Adipose tissue (tissue), 3 donors: ENCODE results near the gene SIVA1. TPM values are rescaled to one million over a fixed set of nuclear protein-coding genes. Genes with fewer than 3 reads are reported as not detected.

Experiments used
- H3K27ac ChIP-seq: one replicate; pipeline ENCODE4 v1.5.1; 2013; ENCODE audit warnings: low read depth, low read length
- WGBS, 3 donors: extraction: QIAGEN DNeasy Blood & Tissue Kit; methylation state at CpG; one replicate each; pipeline ENCODE4 v1.1.7; 2013; 5-methylcytosine and 5-hydroxymethylcytosine counted together
- polyA plus RNA-seq, 3 donors: library from polyadenylated mRNA; stranded (reverse); fragments of 200-250 nt; gene quantifications; one replicate each; pipeline ENCODE4 v1.2.3, GENCODE V29; 2013
- donor health status: healthy with polysubstance abuse.
- donor health status: Bipolar disorder and iron deficiency.
- donor health status: healthy.

Gene SIVA1
- polyA plus RNA-seq, 3 donors = 148 to 213 (median 182) TPM

DNA sequence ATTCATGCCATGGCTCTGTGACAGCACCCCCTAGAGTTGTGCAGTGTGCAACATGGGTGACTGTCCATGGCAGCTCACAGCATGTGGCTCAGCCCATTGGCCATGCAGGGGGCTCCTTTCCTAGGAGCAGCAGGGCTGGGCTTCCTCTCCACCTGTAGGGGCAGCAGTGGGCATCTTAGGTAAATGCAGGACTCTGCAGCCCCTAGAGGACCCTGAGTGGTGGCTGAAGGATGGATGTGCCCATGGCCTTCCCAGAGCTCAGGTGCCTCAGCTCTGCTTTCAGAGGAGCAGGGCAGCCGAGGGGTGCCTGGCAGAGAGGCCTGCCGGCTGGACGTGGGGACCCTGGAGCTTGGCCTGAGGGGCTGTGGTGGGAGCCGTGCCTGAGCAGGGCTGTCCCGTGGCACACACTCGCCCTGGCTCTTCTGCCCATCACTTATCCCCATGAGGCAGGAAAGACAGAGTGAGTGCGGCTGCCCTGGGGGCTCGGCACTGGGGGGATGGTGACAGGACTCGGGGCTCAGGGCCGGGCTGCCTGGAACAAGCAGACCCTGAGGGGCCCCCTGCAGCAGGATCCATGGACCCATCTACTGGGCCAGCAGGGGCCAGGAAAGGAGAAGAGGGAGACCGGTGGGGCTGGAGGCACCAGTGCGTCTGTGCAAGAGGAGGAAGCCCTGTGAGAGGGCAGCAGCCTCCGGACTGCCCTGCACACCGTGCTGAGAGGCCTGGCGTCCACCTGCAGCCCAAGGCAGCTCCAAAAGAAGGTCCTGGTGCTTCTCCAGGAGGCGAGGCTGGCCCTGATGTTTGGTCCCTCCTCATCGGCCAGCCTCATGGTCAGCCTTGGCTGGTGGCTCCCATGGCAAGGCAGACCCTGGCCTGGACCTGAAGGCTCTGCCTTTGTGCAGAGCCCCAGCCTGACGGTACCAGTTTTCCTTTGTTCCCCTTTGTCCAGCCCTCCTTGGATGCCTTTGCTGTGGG is 21.3 kb upstream of the SIVA1 start:
- 87 to 92% (median 89%) methylated on average over 17 to 18 of the region's 18 CpGs for WGBS, 3 donors
- no peak overlapping the region for H3K27ac ChIP-seq

DNA sequence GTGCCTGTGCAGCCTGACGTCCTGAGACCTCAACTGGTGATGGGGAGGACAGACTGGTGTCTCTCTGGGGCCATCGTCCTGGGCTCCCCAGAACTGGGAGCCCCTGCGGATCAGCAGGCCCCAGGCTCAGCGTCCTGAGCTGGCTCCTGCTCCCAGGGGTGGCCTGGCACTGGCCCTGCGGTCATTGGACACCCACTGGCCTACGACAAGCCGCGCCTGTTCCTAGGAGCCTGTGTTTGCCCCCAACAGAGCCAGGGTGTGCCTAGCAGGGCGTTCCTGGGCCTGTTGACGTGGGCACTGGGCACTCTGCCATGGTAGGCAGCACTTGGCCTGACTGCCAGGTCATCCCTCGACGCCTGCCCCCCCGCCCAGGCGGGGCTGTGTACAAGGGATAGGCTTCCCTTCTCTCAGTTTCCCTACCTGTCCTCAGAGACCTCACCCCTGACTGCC is 20.6 kb upstream of the SIVA1 start:
- no peak overlapping the region for H3K27ac ChIP-seq
- 63 to 76% (median 71%) methylated on average over 14 of the region's 14 CpGs for WGBS, 3 donors

- H3K27ac ChIP-seq = no peak overlapping the region
- WGBS, 3 donors = 83 to 88% (median 86%) methylated on average over 23 of the region's 23 CpGs
These were observed 19.8 kb upstream of the SIVA1 start for GRCh38 chr14:104732931-104733681.

DNA sequence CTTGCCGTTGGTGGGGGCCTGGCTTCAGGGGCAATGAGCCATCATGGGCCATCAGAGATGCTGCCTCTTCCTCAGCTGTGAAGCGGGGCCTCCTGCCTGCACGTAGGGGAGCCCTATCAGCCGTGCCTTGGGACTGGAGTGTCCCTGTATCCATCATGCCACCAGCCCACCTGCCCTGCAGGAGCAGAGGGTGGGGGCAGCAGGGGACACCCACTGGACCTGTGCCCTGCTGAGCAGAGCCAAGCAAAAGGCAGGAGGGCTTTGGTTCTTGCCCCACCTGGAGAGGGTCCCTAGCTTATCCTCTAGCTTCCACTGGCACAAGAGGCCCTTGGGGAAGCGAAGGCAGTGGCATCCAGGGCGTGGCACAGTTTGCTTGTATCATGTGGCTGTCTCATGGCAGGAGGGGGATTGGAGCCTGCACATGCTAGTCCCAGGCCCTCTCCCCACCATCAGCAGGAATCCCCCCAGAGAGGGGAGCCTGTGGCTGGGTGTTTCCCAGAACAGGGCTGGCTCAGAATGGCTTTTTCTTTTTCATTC is 18.8 kb upstream of the SIVA1 start:
- no peak overlapping the region for H3K27ac ChIP-seq

DNA sequence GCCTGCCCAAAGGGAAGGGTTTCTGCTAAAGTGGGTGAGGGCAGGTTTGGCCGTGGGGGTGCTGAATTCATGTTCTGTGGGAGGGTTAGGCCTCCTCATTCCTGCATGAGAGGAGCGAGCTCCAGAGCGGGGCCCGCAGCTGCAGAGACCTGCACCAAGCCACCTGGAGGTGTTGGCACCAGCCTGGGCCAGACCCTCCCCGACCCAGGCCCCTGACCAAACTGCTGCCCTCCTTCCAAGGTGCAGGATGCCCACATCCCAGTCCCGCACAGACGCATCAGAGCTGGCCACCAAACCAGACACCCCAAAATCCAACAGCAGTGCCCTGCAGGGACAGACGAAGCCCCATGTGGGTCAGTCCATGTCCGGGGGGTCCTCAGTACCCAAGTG is 18.4 kb upstream of the SIVA1 start:
- H3K27ac ChIP-seq = no peak overlapping the region
- WGBS, 3 donors = 93 to 97% (median 94%) methylated on average over 9 of the region's 9 CpGs

More for the DNA sequence above, 18.8 kb upstream of the SIVA1 start:
- WGBS, 3 donors = 87 to 90% (median 89%) methylated on average over 6 of the region's 6 CpGs

DNA sequence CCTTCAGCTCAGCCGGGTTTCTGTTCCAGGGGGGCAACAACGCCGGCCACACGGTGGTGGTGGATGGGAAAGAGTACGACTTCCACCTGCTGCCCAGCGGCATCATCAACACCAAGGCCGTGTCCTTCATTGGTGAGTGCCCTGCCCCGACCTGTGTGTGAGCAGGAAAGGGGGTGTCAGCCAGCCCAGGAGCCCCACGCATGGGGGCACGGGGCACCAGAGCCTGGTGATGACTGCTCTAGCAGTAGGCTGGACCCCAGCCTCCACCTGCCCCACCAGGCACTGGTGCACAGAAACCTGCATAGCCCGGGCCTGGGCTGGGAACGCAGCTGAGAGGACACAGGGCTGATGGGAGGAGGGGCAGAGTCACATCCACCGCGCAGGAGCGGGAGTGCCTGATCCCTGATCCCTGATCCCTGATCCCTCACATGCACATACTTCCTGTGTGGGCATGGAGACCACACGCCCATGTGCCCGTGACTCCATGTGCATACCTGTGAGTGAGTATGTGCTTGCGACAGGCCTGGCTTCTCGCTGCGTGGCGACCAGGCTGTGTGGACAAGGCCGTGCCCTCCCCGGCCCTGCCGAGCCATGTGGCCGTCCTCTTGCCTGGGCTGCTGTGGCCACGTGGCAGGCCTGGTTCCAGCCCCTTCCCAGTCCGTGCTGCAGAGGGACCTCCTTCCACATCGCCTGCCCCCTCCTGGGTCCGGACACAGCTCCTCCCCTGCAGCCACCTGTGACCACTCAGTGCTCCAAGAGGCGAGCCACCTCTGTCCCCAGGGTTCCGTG is 17.8 kb upstream of the SIVA1 start:
- WGBS, 3 donors = 85 to 88% (median 85%) methylated on average over 31 of the region's 31 CpGs
- H3K27ac ChIP-seq = no peak overlapping the region

- 22 to 64% (median 39%) methylated on average over 26 of the region's 26 CpGs for WGBS, 3 donors
- no peak overlapping the region for H3K27ac ChIP-seq
These were observed 16.9 kb upstream of the SIVA1 start for GRCh38 chr14:104735830-104736642.

DNA sequence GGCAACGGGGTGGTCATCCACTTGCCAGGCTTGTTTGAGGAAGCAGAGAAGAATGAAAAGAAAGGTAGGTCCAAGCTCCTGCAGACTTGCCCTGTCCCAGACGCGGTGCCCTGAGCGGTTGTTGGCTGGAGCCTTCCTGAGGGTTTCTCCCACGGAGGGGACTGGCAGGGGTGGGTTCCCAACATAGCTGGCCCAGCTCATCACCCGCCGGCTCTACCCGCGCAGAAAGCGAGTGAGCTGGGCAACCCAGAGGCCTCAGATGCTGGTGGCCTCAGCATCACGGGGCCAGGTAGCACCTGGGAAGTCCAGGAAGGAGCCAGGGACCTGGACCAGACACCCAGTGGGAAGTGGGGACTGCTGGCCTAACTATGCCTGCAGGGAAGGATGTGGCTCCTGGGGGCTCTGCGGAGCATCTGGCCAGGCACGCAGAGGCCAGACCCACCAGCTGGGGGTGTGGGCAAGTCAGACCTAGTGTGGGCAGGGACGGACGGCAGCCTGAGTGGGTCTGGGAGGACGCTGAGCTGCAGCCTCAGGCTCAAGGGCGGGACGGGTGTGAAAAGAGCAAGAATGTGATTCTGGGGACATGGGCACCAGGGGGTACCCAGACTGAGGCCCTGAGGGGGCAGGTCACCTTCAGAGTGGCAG is 14.4 kb upstream of the SIVA1 start:
- WGBS, 3 donors = 93 to 95% (median 95%) methylated on average over 18 of the region's 18 CpGs
- H3K27ac ChIP-seq = no peak overlapping the region

DNA sequence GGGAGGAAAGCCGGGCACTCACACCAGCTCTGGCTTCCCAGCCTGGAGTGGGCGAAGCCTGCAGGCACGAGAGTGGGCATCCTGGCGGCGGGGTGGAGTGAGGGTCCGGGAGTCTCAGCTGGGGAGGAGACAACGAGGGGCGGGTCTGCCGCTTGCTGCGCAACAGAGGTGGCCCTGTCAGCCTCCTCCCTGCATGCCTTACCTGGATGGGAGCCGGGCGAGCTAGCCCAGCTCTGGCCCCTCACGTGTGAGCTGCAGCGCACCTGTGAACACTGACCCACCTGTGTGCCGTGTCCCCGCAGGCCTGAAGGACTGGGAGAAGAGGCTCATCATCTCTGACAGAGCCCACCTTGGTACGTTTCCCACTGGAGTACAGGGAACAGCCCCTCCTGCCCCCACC is 13.9 kb upstream of the SIVA1 start:
- no peak overlapping the region for H3K27ac ChIP-seq
- WGBS, 3 donors = 94 to 95% (median 95%) methylated on average over 17 of the region's 17 CpGs

GRCh38 chr14:104739546-104740516 is 13.1 kb upstream of the SIVA1 start:
- 84 to 89% (median 88%) methylated on average over 28 to 29 of the region's 29 CpGs for WGBS, 3 donors
- H3K27ac ChIP-seq = no peak overlapping the region

DNA sequence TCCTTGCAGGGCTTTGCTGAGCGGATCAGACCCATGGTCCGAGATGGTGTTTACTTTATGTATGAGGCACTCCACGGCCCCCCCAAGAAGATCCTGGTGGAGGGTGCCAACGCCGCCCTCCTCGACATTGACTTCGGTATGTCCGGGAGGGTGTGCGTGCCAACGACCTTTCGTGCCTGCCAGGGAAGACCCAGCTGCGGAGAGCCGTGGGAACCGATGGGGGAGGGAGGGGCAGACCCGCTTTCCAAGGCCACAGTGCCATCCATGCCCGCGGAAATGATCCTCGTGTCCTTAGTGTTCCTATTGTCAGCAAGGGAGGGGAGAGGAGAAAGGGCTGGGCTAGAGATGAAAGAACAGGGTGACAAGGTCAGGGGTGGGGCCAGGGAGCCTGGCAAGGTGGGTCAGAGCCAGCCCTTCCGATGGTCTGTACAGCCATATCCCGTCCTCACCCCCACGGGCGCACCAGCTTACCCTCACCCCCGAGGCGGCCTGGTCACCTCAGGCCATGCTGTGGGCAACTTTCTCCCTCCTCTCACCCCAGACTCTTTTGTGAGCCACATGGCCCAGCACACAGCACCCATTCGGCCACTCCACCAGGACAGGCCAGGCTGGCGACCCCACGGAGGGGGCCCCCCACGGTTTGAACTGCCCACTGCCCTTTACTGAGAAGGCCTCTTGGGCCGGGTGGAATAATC is 11.7 kb upstream of the SIVA1 start:
- no peak overlapping the region for H3K27ac ChIP-seq
- WGBS, 3 donors = 89 to 93% (median 92%) methylated on average over 29 of the region's 29 CpGs

DNA sequence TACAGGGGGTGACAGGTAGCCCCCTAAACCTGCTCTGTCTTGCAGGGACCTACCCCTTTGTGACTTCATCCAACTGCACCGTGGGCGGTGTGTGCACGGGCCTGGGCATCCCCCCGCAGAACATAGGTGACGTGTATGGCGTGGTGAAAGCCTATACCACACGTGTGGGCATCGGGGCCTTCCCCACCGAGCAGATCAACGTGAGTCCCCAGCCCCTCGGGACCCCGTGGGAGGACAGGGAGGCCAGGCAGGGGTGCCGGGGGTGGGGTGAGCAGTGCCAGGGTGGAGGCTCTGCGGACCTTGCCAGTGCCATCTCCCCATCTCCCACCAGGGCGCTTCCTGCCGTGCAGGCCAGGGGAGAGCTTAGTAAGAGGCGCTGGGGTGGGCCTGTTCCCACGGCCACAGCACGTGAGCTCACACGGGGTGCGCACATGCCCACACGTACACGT is 11.1 kb upstream of the SIVA1 start:
- 89 to 94% (median 93%) methylated on average over 22 to 23 of the region's 23 CpGs for WGBS, 3 donors
- no peak overlapping the region for H3K27ac ChIP-seq

GRCh38 chr14:104742586-104743455 is 10.1 kb upstream of the SIVA1 start:
- 89 to 96% (median 92%) methylated on average over 30 to 32 of the region's 32 CpGs for WGBS, 3 donors
- no peak overlapping the region for H3K27ac ChIP-seq
